Neural progenitor cell (in vitro differentiated cells): ENCODE data around the gene IQSEC1. TPM values are rescaled to one million over a fixed set of nuclear protein-coding genes. Genes with fewer than 3 reads are reported as not detected.
A peak's percentile ranks its signal among the peaks of the same experiment; 100 is the strongest.

Source experiments
- DNase-seq: peaks from one replicate; pipeline ENCODE4 v3.0.0-alpha.2; 2016; ENCODE audit warnings: low spot score
- H2AFZ ChIP-seq: fragments of 200-600 bp; sonication (generic); replicated peaks from 2 replicates; pipeline ENCODE4 v1.6.1; 2016; ENCODE audit warnings: antibody characterized with exemption
- H3F3A ChIP-seq: fragments of 200-600 bp; sonication (generic); 2 replicates; pipeline ENCODE4 v1.6.1; 2016; ENCODE audit warnings: antibody characterized with exemption, low read depth
- H3K27ac ChIP-seq: fragments of 200-600 bp; sonication (generic); 2 replicates; pipeline ENCODE4 v1.5.1; 2016; ENCODE audit warnings: mild to moderate bottlenecking
- H3K27me3 ChIP-seq: fragments of 200-600 bp; sonication (generic); 2 replicates; pipeline ENCODE4 v1.6.1; 2016; ENCODE audit warnings: mild to moderate bottlenecking, moderate library complexity
- H3K36me3 ChIP-seq: fragments of 200-600 bp; sonication (generic); 2 replicates; pipeline ENCODE4 v1.5.1; 2016
- H3K4me1 ChIP-seq: fragments of 200-600 bp; sonication (generic); 2 replicates; pipeline ENCODE4 v1.6.1; 2016; ENCODE audit warnings: mixed run types
- H3K4me2 ChIP-seq: fragments of 200-600 bp; sonication (generic); 2 replicates; pipeline ENCODE4 v1.6.1; 2016
- H3K4me3 ChIP-seq: fragments of 200-600 bp; sonication (generic); 2 replicates; pipeline ENCODE4 v1.5.1; 2016
- H3K79me2 ChIP-seq: fragments of 200-600 bp; sonication (generic); 2 replicates; pipeline ENCODE4 v1.6.1; 2016; ENCODE audit warnings: low read depth
- H3K9ac ChIP-seq: fragments of 200-600 bp; sonication (generic); 2 replicates; pipeline ENCODE4 v1.6.1; 2016
- H3K9me3 ChIP-seq: fragments of 200-600 bp; sonication (generic); 2 replicates; pipeline ENCODE4 v1.5.1; 2016; ENCODE audit warnings: low read depth
- H4K20me1 ChIP-seq: fragments of 200-600 bp; sonication (generic); 2 replicates; pipeline ENCODE4 v1.6.1; 2016; ENCODE audit warnings: low read depth
- H3K27ac Mint-ChIP-seq: 3 replicates; pipeline ENCODE4 v1.8.0; 2021; ENCODE audit warnings: mixed read lengths
- H3K27me3 Mint-ChIP-seq: 2 replicates; pipeline ENCODE4 v1.8.0; 2022; ENCODE audit warnings: low read depth, mild to moderate bottlenecking, inconsistent platforms, moderate library complexity, mixed read lengths; ENCODE audit not compliant: insufficient read depth
- H3K36me3 Mint-ChIP-seq: 3 replicates; pipeline ENCODE4 v1.8.0; 2021; ENCODE audit warnings: mixed read lengths
- H3K4me1 Mint-ChIP-seq: 3 replicates; pipeline ENCODE4 v1.8.0; 2021; ENCODE audit warnings: mixed read lengths
- H3K4me3 Mint-ChIP-seq: 3 replicates; pipeline ENCODE4 v1.8.0; 2021; ENCODE audit warnings: mild to moderate bottlenecking, moderate library complexity, mixed read lengths
- H3K9me3 Mint-ChIP-seq: 3 replicates; pipeline ENCODE4 v1.8.0; 2020; ENCODE audit warnings: mixed read lengths
- CTCF ChIP-seq: fragments of 200-600 bp; sonication (generic); IDR thresholded peaks from 2 replicates; pipeline ENCODE4 v1.5.1; 2017; ENCODE audit warnings: antibody characterized with exemption, mild to moderate bottlenecking
- EZH2 ChIP-seq: fragments of 200-600 bp; sonication (generic); IDR thresholded peaks from 2 replicates; pipeline ENCODE4 v1.6.1; 2017; ENCODE audit warnings: antibody characterized with exemption, mild to moderate bottlenecking, moderate library complexity
- EZH2phosphoT487 ChIP-seq: fragments of 200-600 bp; sonication (generic); IDR thresholded peaks from 2 replicates; pipeline ENCODE4 v1.6.1; 2017; ENCODE audit warnings: antibody characterized with exemption
- total RNA-seq: library from RNA; depleted of rRNA; stranded (reverse); fragments of >200 nt; gene quantifications from 2 replicates; pipeline ENCODE4 v1.2.3, GENCODE V29; 2015; ENCODE audit warnings: low replicate concordance

IQSEC1 gene
- total RNA-seq, 1 donor from 2014 or later, result 8.9 TPM

DNA sequence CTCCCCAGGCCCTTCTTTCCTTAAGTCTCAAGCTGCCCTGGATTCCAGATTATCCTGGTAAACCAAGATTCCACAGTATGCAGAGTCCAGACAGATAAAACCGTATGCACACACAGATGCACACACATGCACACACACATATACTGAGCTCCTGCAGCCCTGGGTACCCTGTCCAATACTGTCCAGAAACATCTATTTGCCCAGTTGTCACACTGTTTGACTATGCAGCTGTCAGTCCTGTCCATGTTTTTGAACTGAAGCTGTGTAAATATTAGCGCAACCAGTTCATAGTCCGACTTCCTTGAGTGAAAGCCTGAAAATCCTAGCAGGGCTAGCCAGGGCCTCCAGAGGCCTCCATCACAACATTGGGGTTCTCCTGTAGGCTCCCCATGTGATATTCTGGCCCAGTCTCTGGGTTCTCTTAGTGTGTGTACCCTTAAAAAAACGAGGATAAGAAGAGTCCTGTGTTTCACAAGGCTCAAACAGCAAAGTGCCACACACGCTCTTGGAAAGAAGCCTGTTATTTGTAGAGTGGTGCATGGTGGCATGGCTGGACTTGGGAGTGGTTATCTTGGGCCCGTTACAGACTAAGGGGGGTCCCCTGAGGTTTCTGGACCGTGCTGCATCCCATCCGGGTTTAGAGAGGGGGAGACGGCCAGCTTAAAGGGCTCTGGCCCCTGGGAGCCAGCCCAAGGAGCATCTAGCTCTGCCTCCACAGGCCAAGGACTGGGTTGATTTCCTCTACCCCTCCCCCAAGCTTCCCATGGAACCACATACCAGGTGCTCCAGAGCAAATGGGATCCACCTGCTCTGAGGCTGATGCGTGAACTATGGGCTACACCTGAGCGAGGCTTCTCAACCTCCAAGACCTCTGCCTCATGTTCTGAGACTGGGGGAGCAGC, 108.3 kb downstream of the IQSEC1 start:
- Histone ChIP-seq H3K27ac (no peak overlapping the region), H3K4me2 (no peak overlapping the region)

GRCh38 chr3:12963922-12964701, 109.1 kb downstream of the IQSEC1 start:
- H2AFZ ChIP-seq, result no peak overlapping the region
- peaks cover 6% of the 10 kb centered on the region for H3K27me3 Mint-ChIP-seq
- no peaks in the 10 kb centered on the region for H3K9me3 Mint-ChIP-seq
- H3K9me3 ChIP-seq, result no peaks in the 10 kb centered on the region
- H3K27ac ChIP-seq, result no peak overlapping the region
- peaks cover 80% of the 10 kb centered on the region for H4K20me1 ChIP-seq
- no peaks in the 10 kb centered on the region for H3K36me3 ChIP-seq
- H3K9ac ChIP-seq, result no peak overlapping the region
- peaks cover 2% of the 10 kb centered on the region for H3K36me3 Mint-ChIP-seq
- no peak for TF ChIP-seq EZH2
- no peak for TF ChIP-seq CTCF
- no peak for TF ChIP-seq EZH2phosphoT487
- H3K27ac Mint-ChIP-seq, result no peak overlapping the region
- H3K27me3 ChIP-seq, result peaks cover 7% of the 10 kb centered on the region
- no peaks in the 10 kb centered on the region for H3F3A ChIP-seq
- H3K79me2 ChIP-seq, result peaks cover 62% of the 10 kb centered on the region
- H3K4me3 ChIP-seq, result no peak overlapping the region
- DNase-seq, result no peak
- H3K4me1 Mint-ChIP-seq, result peaks cover 68% of the 10 kb centered on the region
- peaks cover 34% of the 10 kb centered on the region for H3K4me1 ChIP-seq
- H3K4me3 Mint-ChIP-seq, result no peak overlapping the region
- no peak overlapping the region for H3K4me2 ChIP-seq

More for the DNA sequence above, 108.3 kb downstream of the IQSEC1 start:
- Mint-ChIP-seq H3K9me3 (no peaks in the 10 kb centered on the region), H3K27me3 (peaks cover 9% of the 10 kb centered on the region), H3K4me1 (peaks cover 71% of the 10 kb centered on the region), H3K36me3 (peaks cover 2% of the 10 kb centered on the region), H3K27ac (no peak overlapping the region), H3K4me3 (peak overlapping the region; percentile 96)
- Histone ChIP-seq H3K9ac (no peak overlapping the region), H3F3A (peaks cover 8% of the 10 kb centered on the region), H3K4me1 (peaks cover 37% of the 10 kb centered on the region), H4K20me1 (peaks cover 71% of the 10 kb centered on the region), H3K27me3 (peaks cover 7% of the 10 kb centered on the region), H3K79me2 (peaks cover 55% of the 10 kb centered on the region), H3K9me3 (no peaks in the 10 kb centered on the region), H3K36me3 (no peaks in the 10 kb centered on the region), H2AFZ (no peak overlapping the region), H3K4me3 (no peak overlapping the region)
- DNase-seq, result no peak
- no peak for TF ChIP-seq CTCF
- no peak for TF ChIP-seq EZH2phosphoT487
- no peak for TF ChIP-seq EZH2

GRCh38 chr3:12963231-12963896, 109.9 kb downstream of the IQSEC1 start:
- Histone ChIP-seq H3K27me3 (peaks cover 5% of the 10 kb centered on the region), H2AFZ (no peak overlapping the region), H3K4me3 (no peak overlapping the region), H3F3A (no peaks in the 10 kb centered on the region), H3K27ac (no peak overlapping the region), H3K4me2 (no peak overlapping the region), H4K20me1 (peaks cover 87% of the 10 kb centered on the region), H3K79me2 (peaks cover 70% of the 10 kb centered on the region), H3K36me3 (no peaks in the 10 kb centered on the region), H3K9me3 (no peaks in the 10 kb centered on the region), H3K4me1 (peaks cover 31% of the 10 kb centered on the region), H3K9ac (peak overlapping the region; percentile 9)
- H3K9me3 Mint-ChIP-seq, result no peaks in the 10 kb centered on the region
- no peak overlapping the region for H3K27ac Mint-ChIP-seq
- peaks cover 5% of the 10 kb centered on the region for H3K27me3 Mint-ChIP-seq
- H3K36me3 Mint-ChIP-seq, result peaks cover 2% of the 10 kb centered on the region
- no peak overlapping the region for H3K4me3 Mint-ChIP-seq
- H3K4me1 Mint-ChIP-seq, result peaks cover 63% of the 10 kb centered on the region
- DNase-seq, result no peak
- TF ChIP-seq EZH2phosphoT487, result no peak
- TF ChIP-seq CTCF, result no peak
- TF ChIP-seq EZH2, result no peak
